Stimulated activated CD4-positive, alpha-beta T cell treated with anti-CD3 and anti-CD28 coated beads, Interleukin-4, amount 100 ng/mL, for 1 hour (primary cell): ENCODE measurements around the gene TXN2.
"Not testable (repeated sequence)": the region's sequence is repeated elsewhere in the genome, so short reads cannot be mapped to it uniquely, and the experiment has no call there.

Experiments
- DNase-seq: peaks from one replicate; pipeline ENCODE4 v3.0.0-alpha.2; 2020

The TXN2 gene, protein sequence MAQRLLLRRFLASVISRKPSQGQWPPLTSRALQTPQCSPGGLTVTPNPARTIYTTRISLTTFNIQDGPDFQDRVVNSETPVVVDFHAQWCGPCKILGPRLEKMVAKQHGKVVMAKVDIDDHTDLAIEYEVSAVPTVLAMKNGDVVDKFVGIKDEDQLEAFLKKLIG

DNA sequence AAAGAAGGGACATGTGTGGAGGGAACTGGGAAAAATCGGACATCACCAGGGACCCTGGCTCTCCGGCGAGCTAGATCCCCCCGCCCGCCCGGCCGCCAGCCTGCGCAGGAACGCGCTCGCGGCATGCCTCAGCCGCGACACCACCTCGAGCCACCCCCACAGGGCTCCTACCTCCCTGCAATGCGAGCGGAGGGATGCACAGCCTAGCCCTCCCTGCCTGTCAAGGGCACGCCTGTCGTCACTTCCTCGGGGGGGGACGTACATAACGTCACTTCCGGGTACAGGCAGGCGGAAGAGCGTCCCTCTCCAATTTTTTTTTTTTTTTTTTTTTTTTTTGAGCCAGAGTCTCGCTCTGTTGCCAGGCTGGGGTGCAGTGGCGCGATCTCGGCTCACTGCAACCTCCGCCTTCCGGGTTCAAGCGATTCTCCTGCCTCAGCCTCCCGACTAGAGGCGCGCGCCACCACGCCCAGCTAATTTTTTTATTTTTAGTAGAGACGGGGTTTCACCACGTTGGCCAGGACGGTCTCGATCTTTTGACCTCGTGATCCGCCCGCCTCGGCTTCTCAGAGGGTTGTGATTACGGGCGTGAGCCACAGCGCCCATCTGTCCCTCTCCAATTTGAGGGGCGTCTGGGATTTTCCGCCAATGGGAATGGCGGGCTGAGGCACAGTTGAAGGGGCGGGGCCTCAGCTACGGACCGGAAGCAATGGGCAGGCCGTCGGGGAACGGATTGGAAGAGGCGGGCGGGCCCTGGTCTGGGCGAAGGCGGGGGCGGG lies at the start of gene TXN2:
Gene TXN2, minus strand, starts transcription at position 248 of the 776 bp plus-strand sequence. CDS start 803 bp downstream, outside the sequence.
- DNase-seq = peak; percentile 94

DNA sequence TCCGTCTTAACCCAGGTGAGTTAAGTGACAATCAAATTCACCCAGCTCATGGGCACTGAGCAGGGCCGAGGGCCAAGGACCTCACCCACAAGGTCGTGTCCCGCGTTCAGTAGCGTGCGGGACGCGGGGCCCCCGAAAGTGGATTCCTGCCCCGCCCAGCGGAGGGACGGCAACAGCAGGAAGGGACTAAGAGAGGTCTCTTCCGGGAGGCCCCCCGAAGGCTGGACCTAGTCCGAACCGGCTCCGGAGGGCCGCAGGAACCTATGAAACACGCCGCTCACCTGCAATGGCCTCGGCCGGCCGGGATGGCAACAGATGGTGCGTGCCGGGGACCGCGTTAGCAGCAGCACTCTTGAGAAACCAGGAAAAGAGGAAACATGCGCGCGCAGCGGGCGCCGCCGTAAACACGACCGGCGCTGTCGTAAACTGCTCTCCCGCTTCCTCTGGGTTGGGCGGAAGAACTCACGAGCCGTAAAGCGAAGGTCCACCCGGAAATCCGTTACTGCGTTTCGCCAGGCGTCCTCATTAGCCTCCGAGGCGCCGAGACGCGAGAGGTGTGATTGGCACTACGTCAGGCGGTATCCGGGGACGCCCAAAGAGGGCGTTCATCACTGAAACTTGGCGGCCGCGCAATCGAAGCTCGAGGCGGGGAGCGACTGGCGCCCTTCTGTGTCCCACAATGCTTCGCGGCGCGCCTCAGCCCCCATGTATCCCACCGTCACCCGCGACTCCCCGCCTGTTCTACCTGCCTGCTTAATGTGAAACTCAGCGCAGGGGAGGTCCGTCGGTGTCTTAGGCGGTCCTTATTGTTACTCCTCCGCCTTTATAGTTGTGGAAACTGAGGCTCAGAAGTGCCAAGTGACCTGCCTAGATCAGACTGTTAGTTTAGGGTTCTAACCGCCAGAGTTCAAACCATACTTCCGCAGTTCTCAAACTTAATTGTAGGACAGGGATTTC lies 47.6 kb upstream of the TXN2 start, which contains the start of gene EIF3D:
Gene EIF3D, minus strand, starts transcription at position 372 of the 957 bp plus-strand sequence. CDS start 3,045 bp downstream, outside the sequence.
- DNase-seq = peak; percentile 98

DNA sequence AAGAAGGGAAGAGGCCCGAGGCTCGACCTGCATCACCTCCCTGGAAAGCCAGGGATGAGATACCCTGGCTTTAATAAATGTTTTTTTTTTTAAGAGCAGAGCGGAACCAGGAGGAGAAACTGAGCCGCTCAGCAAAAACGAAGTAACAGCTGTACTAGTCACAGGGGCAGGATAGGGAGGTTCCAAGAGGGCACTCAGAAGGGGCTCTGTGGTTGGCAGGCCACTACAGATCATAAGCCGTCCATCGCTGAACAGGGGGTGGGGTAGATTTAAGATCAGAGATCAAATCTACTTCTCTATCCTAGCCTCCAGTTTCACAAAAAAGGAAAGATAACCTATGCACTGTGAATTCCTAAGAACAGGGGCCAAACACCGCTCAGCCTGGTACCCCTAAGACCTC lies 46.9 kb upstream of the TXN2 start:
- no peak for DNase-seq

DNA sequence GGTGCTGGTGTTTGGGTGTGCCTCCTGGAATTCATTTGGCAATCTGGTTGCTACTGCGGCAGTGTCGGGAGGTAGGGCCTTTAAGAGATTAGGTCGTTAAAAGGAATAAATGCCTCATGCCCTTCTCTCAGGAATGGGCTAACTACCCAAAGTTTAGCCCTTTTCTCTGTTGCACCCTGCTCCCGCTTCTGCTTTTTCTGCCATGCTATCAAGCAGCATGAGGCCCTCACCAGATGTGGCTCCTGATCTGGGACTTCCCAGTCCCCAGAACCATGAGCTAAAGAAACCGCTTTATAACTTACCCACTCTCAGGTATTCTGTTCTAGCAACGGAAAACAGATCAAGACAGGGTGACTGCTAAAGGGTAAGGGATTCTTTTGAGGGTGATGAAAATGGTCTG lies 41.2 kb upstream of the TXN2 start:
- DNase-seq = no peak

DNA sequence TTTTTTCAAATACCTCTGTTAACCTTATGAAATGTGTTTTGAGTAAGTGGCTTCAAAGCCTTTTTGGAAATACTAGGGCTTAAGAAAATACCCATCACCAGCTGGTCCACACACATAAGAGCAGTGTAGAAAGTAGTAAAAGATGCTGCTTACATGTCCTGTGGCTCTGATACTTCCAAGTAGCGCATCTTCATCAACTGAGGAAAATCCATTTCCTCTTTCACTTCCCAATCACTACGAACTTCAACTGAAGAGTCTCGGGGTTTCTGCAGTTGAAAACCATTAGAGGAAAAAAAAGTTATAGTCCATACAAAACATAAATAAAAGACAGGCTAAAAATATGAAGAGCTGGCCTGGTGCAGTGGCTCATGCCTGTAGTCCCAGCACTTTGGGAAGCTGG lies 39.0 kb upstream of the TXN2 start:
- no peak for DNase-seq

DNA sequence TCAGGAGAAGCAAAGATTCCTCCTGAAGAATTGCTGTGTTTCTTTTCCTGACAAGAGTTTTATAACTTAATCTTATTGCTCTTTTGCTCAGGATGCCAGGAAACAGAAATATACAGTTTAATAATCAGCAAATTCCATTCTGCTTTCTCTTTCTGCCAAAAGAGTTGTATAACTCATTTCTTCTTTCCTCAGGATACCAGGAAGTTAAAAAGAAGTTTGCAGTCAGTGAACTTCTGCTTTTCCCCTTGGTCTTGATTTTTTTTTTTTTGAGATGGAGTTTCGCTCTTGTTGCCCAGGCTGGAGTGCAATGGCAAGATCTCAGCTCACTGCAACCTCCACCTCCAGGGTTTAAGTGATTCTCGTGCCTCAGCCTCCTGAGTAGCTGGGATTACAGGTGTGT lies 38.5 kb upstream of the TXN2 start:
- DNase-seq = not testable (repeated sequence)

DNA sequence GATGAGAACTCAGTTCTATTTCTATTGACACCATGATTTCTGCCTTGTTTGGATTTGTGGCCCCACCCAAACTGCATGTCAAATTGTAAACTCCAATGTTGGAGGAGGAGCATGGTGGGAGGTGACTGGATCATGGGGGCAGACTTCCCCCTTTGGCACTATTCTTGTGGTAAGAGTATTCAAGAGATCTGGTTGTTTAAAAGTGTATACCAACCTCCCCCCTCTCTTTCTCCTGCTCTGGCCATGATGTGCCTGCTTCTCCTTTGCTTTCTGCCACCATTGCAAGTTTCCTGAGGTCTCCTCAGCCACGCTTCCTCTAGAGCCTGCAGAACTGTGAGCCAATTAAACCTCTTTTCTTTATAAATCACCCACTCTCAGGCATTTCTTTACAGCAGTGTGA lies 33.3 kb upstream of the TXN2 start:
- no peak for DNase-seq

DNA sequence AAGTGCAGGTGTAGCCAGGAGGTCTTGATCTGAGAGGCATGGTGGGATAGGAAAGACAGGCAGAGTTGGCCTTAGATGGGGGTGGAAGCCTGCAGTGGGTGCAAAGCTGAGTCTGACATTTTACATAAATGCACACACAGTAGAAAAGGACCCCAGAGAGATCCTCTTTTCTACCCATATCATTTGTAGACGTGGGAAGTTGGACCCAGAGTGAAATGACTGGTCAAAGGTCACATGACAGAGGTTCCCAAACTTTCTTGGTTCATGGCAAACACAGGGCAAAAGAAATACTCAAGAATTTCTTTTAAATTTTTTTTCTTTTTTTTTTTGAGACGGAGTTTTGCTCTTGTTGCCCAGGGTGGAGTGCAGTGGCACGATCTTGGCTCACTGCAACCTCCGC lies 31.6 kb upstream of the TXN2 start:
- no peak for DNase-seq

DNA sequence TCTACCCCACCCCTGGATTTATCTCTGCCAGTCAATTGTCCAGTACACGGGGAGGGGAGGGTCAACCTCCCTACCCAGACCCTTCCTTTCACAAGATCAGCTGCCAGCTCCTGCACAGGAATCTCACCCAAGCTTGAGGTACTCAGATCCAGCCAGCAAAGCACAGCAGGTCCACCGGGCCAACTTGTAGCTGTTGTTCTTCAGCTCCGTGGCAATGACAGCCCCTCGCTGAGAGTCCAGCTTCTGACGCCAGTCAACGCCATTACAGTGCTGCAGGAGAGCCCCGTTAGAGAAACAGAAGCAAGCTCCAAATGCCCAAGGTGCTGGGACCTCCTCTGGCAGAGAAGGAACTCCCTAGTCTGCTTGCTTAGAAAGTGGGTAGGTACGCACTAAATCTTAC lies 30.9 kb upstream of the TXN2 start:
- no peak for DNase-seq

DNA sequence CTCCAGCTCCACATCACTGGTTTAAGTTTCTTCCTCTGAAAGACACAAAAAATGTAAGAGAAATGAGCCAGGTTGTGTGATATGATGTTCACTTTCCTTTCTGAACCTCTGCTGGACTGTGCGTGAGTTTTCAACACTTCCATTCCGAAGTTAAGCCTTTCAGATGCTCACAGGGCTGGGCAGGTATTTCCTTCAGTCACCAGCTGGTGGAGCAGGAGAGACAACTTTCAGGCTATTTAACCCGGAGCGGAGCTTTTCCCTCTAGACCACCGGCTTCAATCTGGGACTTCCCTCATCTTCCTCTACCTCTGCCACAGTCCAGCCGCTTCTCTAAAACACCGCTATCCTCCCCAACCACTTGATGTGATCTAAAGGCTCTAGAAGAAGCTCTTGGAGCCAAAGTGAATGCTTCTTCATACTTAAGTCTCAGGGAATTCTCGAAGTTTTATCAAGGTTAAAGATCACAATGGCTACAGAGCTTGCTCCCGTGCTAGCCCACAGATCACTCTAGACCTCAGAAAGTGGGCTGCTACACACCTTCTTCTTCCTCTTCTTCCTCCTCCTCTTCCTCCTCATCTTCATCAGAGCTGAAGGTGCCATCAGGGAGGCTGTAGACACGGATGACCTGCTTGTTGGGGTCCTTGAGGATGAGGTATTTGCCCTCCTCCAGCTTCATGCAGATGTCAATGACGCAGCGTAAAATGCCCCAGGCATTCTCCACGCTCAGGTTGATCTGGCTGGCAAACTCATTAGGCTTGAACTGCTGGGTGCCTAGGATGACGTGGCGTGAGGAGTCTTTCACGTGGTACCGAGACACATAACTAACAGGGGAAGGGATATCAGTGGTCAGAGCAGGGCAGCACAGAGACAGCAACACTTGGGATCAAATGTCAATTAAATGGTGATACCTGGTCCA lies 29.8 kb upstream of the TXN2 start:
- peak; percentile 36 for DNase-seq

DNA sequence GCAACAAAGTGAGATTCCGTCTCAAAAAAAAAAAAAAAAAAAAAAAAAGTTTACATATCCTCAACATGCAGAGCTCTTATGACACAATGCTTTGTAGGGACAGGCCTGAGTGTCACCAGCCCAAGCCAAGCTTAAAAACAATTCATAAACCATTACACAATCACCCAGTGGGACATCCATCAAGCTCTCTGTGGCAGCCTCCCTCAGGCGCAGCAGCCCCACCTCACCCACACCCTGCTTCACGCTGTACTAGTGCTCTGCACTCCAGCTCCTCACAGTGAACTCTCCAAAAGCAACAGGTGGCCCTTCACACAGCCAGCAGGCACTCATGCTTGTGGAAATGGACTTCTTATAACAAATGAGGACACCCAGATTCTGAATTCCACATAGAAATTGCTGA lies 28.9 kb upstream of the TXN2 start:
- DNase-seq = no peak

DNA sequence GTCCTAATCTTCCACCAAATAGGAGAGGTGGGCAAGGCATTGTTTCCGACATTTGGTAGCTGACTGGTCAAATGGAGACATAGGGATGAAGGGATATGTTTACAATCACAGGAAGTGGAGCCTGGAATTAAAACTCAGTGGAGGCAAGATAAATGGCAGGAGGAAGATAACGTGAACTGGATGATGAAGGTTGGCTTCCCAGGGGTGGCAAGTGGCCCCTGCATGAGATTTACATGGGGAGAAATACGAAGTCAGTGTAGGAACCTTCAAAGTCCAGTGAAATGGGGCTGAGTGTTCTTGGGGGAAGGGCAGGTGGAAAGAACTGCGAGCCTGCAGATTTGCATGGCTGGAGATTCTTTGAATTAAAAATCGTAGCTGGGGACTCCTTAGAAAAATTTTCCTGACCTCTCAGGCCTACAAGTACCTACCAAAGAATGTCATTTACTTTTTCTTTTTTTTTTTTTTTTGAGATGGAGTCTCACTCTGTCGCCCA lies 26.1 kb upstream of the TXN2 start:
- no peak for DNase-seq

DNA sequence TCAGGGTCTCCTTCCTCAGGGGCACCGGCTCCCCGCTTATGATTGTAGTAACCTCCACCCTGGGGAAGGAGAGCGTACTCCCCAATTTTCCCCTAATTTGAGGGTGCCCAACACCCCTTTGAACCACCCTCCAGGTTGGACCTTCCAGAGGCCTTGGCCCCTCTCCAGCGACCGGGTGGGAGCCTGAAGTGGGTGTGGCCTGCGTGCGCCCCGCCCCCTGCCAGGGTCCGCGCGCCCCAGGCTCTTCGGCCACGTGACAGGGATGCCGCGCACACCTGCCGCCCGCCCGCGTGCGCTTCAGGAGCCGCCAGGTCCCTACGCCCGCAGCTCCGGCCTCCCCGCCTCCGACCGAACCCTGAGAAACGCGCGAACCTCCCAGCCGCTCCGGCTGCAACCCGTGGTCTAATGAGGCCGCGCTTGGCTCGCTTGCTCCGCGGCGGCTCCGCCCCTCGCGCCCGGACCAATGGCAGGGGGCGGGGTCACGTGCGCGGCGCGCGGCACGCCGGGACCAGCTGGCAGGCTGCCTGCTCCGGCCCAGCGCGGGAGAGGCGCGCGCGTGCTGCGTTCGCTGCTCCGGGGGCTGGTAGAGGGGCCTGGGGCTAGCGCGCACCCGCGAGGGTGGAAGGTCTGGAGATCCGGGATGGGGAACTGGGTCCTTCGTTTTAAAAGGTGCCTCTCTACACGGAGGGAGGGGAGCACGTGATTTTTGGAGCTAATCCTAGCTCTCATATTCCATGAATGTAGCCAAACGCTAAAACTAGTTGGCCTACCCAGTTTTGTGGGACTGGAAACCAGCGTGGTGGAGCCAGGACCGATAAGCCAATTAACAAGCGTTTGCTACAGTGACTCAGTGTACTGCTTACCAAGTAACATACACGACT lies 25.4 kb upstream of the TXN2 start, which contains the start of gene FOXRED2:
Gene FOXRED2, minus strand, starts transcription at position 404 of the 881 bp plus-strand sequence. CDS start 618 bp downstream, outside the sequence.
- peak; percentile 90 for DNase-seq

DNA sequence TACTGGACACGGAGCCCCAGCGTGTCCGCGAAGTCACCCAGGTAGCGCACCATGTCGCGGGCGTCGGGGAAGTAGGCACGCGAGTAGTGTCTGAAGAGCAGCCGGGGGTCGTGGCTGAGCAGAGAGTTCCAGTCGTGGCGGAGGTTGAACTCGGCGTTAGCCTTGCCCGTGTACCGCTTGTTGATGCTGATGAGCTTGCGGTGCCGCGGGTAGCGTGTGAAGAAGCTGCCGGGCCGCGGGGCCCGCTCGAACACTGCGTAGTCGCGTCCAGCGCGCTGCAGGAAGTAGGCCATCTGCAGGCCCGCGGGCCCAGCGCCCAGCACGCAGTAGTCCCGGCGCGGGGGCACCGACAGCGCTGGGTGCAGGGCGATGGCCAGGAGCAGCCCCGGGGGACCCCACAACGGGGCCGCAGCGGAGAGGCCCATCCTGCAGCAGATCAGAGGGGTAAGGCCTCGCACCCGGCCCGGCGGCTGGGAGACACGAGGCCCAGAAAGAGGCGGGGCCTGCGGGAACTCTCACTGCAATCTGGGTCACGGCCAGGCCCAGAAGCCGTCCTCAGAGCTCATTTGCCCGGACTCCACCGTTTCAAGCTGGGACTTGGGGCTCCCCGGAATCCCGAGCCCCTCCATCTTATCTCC lies 24.7 kb upstream of the TXN2 start:
- DNase-seq = no peak

DNA sequence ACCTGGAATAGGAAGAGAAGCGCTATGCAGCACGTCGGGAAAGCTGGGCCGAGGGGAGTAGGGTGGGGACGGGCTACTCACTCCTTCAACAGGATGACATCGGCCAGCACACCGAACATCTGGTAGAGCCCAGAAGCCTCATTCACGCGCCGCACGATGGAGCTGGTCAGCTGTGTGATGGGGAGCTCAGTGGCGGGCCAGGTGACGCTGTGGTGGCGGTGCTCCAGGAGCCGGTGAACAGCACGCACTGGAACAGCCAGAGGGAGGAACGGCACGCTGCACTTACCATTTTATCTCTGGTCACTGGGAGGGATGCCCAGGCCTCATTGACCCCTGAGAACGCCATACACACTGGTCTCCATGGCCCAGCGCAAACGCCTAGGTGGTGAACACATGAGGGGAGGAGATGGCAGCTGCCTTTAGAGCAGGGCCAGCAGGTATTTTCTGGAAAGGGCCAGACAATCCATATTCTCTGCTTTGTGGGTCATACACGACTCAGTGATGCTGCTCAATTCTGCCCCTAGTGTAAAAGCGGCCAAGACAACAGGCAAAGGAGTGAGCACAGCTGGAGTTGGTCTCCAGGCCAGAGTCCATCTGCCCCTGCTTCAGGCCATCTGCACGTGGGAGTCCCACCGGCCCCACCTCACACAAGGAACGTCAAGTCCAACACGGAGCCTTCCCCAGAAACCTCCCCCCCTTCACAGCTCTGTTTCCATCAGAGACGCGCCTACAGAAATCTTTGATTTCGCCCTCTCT lies 16.6 kb upstream of the TXN2 start:
- no peak for DNase-seq

DNA sequence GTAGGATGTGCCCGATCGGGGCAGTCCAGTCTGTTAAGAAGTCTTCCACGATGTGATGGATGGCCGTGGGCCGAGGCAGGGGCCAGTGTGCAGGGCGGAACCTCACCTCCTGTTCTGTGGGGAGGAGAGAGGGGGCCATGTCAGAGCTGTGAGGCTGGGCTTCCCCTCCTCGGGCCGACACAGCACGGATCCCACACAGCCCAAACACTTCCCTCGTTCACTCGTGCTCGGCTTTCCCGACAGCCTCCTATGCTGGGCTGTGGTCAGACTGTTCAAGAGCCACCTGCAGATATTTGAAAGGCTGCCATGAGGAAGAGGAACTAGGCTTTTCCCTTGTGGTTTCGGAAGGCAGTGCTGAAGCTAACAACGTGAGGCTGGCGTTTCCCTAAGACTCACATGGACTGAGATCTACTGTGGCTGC lies 12.3 kb upstream of the TXN2 start:
- no peak for DNase-seq

DNA sequence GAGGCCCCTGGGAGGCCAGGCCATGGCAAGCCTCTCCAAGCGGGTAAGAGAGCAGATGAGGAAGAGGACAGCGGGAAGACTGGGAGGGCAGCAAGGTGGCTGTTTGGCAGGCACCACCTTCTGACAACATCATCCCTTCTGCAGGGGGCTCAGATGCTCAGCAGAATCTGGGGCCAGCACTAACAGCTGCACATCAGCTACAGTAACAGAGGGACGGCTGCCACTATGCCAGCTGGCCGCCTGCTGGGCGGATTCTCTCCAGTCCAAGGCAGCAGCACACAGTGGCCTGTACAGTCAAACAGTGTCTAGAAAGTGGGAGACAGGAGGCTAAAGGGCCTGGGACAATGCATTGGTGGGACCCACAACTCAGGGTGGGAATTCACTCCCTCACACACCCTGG lies 10.7 kb upstream of the TXN2 start:
- no peak for DNase-seq

DNA sequence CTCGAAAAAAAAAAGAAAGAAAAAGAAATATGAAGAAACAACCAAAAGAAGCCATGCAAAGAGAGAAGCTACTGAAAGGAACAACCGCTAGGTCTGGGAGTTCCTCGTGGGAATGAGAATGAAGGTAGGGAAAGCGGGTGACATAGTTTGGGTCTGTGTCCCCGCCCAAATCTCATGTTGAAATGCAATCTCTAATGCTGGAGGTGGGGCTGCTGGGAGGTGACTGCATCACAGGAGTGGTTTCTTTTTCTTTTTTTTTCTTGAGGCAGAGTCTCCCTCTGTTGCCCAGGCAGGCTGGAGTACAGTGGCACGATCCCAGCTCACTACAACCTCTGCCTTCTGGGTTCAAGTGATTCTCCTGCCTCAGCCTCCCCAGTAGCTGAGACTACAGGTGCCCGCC lies 9.7 kb upstream of the TXN2 start:
- DNase-seq = no peak

DNA sequence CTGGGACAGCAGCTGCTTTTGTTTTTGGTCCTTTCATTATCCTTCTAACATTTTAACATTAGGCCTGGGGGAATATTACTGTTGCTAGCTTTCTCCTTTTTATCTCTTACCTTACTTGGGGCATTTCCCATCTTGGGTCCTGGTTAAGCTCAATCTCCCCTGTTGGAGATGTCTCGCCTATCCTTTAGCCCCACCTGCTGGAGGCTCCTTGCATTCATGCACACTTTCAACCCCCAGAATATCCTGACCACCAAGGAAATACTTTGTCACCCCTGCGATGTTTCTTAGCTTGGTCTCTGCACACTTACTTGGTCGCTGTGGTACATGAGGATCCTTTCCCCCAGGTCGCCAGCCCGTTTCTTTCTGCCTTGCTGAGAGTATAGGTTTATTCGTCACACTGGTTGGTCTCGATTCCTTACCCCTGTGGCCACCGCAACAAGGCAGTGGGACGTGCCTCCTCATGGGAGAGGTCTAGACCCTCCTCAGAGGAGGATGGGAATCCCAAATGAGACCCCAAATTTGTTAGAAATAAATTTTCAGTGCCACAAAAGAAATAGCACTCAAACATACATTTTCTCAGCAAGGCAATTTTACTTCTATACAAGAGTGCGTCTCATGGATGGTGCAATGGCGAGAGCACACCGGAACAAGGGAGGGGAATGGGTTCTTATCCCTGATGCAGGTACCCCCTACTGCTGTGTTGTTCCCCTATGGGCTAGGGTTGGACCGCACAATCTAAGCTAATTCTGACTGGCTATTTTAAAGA lies 5.4 kb upstream of the TXN2 start:
- peak; percentile 65 for DNase-seq
